Endothelial cell of umbilical vein (primary cell): ENCODE results near the gene FAM228B. TPM values are rescaled to one million over a fixed set of nuclear protein-coding genes. Genes with fewer than 3 reads are reported as not detected.

Source experiments
- BruUV-seq: library from RNA; stranded (reverse); fragments of 400-500 nt; replicated peaks from 2 replicates; lab custom pipeline; 2021; lab: Mats Ljungman, UMichigan
- CTCF ChIA-PET: fragments of 300-600, 350-600 bp; sonication (Branson Sonifier 250); formaldehyde crosslinking; loops from one replicate; lab custom pipeline; 2021; ENCODE audit warnings: antibody characterized with exemption, inconsistent platforms; lab: Charles Lee
- POLR2A ChIA-PET: fragments of 300-600, 350-600 bp; sonication (Branson Sonifier 250); formaldehyde crosslinking; loops from one replicate; lab custom pipeline; 2021; ENCODE audit warnings: antibody characterized with exemption, inconsistent platforms; lab: Charles Lee
- DNase-seq: peaks from one replicate; pipeline ENCODE4 v3.0.0-alpha.2; 2011; ENCODE audit warnings: low read depth, low spot score
- FAIRE-seq: peaks from 2 replicates; lab custom pipeline; 2011; peaks lifted over from hg19 to GRCh38; lab: Jason Lieb, UNC
- H2AFZ ChIP-seq: 2 replicates; pipeline ENCODE4 v1.6.0; 2012; ENCODE audit warnings: low read depth, low read length, control low read depth, inconsistent platforms
- H3K27ac ChIP-seq: 2 replicates; pipeline ENCODE4 v1.5.1; 2011; ENCODE audit warnings: low read depth, mild to moderate bottlenecking, control low read depth, low read length, moderate library complexity; ENCODE audit not compliant: insufficient read depth
- H3K27me3 ChIP-seq, 2 experiments: 2 replicates each; pipeline versions ENCODE4 v1.6.0 to v1.6.1; 2011; ENCODE audit warnings: low read length in 2 of 2, mixed read lengths in 1 of 2; ENCODE audit not compliant: control insufficient read depth in 2 of 2, insufficient read depth in 2 of 2
- H3K36me3 ChIP-seq, 2 experiments: 2 replicates in 1 of 2; 3 replicates in 1 of 2; pipeline ENCODE4 v1.5.1; 2011; ENCODE audit warnings: low read length in 2 of 2, mild to moderate bottlenecking in 1 of 2, moderate library complexity in 1 of 2; ENCODE audit not compliant: control insufficient read depth in 2 of 2, insufficient read depth in 2 of 2; ENCODE audit errors: extremely low read depth in 1 of 2
- H3K4me1 ChIP-seq: 3 replicates; pipeline ENCODE4 v1.5.1; 2011; ENCODE audit warnings: mild to moderate bottlenecking, low read length; ENCODE audit not compliant: control insufficient read depth, insufficient read depth; ENCODE audit errors: extremely low read depth
- H3K4me2 ChIP-seq: 2 replicates; pipeline ENCODE4 v1.6.1; 2011; ENCODE audit warnings: low read length, control low read depth, mixed read lengths; ENCODE audit not compliant: insufficient read depth
- H3K4me3 ChIP-seq, 3 experiments: fragments of 200-600 bp in 1 of 3; sonication (generic), shearing (Covaris generic) in 1 of 3; replicated peaks in 1 of 3; 2 replicates each; pipeline ENCODE4 v1.5.1; 2011 to 2016; ENCODE audit warnings: control low read depth in 3 of 3, low read length in 3 of 3, mild to moderate bottlenecking in 2 of 3, inconsistent platforms in 1 of 3, low read depth in 1 of 3, moderate library complexity in 1 of 3; ENCODE audit not compliant: insufficient read depth in 1 of 3
- H3K79me2 ChIP-seq: 2 replicates; pipeline ENCODE4 v1.6.0; 2012; ENCODE audit warnings: low read length, inconsistent platforms; ENCODE audit not compliant: control insufficient read depth, insufficient read depth
- H3K9ac ChIP-seq: replicated peaks from 2 replicates; pipeline ENCODE3; 2011; ENCODE audit warnings: low read length, control low read depth; ENCODE audit not compliant: insufficient read depth; ENCODE audit errors: extremely low read depth
- H3K9me1 ChIP-seq: replicated peaks from 3 replicates; pipeline ENCODE4 v1.6.0; 2011; ENCODE audit warnings: mild to moderate bottlenecking, low read length; ENCODE audit not compliant: control insufficient read depth, insufficient read depth; ENCODE audit errors: extremely low read depth
- H3K9me3 ChIP-seq: replicated peaks from 2 replicates; pipeline ENCODE4 v1.5.1; 2012; ENCODE audit warnings: low read length, inconsistent platforms; ENCODE audit not compliant: control insufficient read depth, insufficient read depth
- H4K20me1 ChIP-seq: replicated peaks from 2 replicates; pipeline ENCODE3; 2011; ENCODE audit warnings: mild to moderate bottlenecking, low read length; ENCODE audit not compliant: control insufficient read depth, insufficient read depth; ENCODE audit errors: extremely low read depth
- JUN ChIP-seq: IDR thresholded peaks from 2 replicates; pipeline ENCODE4 v1.6.1; 2011; ENCODE audit warnings: borderline replicate concordance, low read depth; ENCODE audit not compliant: insufficient read length, insufficient read depth
- MAX ChIP-seq: IDR thresholded peaks from 2 replicates; pipeline ENCODE4 v1.6.1; 2011; ENCODE audit not compliant: insufficient read depth, insufficient read length
- POLR2A ChIP-seq: IDR thresholded peaks from 2 replicates; pipeline ENCODE4 v1.6.1; 2012; ENCODE audit warnings: low read depth, mild to moderate bottlenecking, control low read depth, low read length
- POLR2AphosphoS5 ChIP-seq: IDR thresholded peaks from 2 replicates; pipeline ENCODE4 v1.6.1; 2012; ENCODE audit warnings: low read depth, mild to moderate bottlenecking, control low read depth, low read length, moderate library complexity; ENCODE audit not compliant: insufficient read depth
- dilution Hi-C: fragments of 300-500 bp; cut with MboI; formaldehyde crosslinking; loops from one replicate; pipeline ENCODE4 v1.15.0; 2019; ENCODE audit warnings: low sequenced_read_pairs; ENCODE audit not compliant: extremely low pct_ligation_motif_present
- intact Hi-C: fragments of 100-400 bp; cut with micrococcal nuclease; formaldehyde crosslinking; loops from one replicate; pipeline ENCODE4 v1.10.0; 2022
- polyA plus RNA-seq, 4 experiments: library from polyadenylated mRNA; depleted of rRNA in 3 of 4; stranded (reverse) in 3 of 4; unstranded in 1 of 4; fragments of >200 nt; gene quantifications; 2 replicates each; pipeline versions ENCODE4 v1.2.1 to v1.2.3, GENCODE V29; 2011 to 2012; ENCODE audit warnings: missing spikeins in 1 of 4
- total RNA-seq: library from RNA; stranded (reverse); gene quantifications from 2 replicates; pipeline ENCODE4 v1.2.3, GENCODE V29; 2021

Gene FAM228B
- total and polyA plus RNA-seq, 2 donors (not counting 3 experiments of a cell fraction or from before 2014, with no cell fraction given), result 1.6 to 11.9 TPM

- H4K20me1 ChIP-seq, result no peaks in the 10 kb centered on the region
- peaks cover 10 to 12% of the 10 kb centered on the region in 2 experiments for H3K36me3 ChIP-seq
- peaks cover 29% of the 10 kb centered on the region for H3K79me2 ChIP-seq
- no peaks in the 10 kb centered on the region for H3K27me3 ChIP-seq
- peak overlapping the region; percentile 29 for H3K9ac ChIP-seq
- peaks cover 12% of the 10 kb centered on the region for H3K4me1 ChIP-seq
- BruUV-seq, result no TSS peak
- CTCF ChIA-PET, result interaction anchor here (1.1 to 2.0 kb wide), 6 partner anchors 8 to 252 kb away, joined by 3 to 15 read pairs (median 6); partner anchors contain the start of genes ATAD2B, TP53I3 and WDCP
- dilution Hi-C loops, result no loop called here
- FAIRE-seq, result peak; percentile 12
- peak overlapping the region; percentile 74 for H3K4me2 ChIP-seq
- H2AFZ ChIP-seq, result peak overlapping the region; percentile 69
- peak overlapping the region; percentile 53 to 92 (median 79) for H3K4me3 ChIP-seq
- TF ChIP-seq POLR2A, result peak; percentile 74
- TF ChIP-seq JUN, result no peak
- peak; percentile 41 for TF ChIP-seq POLR2AphosphoS5
- TF ChIP-seq MAX, result no peak
- intact Hi-C loops, result loop anchor here (1.0 to 2.0 kb wide), 5 partner anchors 7 to 150 kb away; partner anchors contain the start of genes ATAD2B, TP53I3 and WDCP
- H3K9me3 ChIP-seq, result no peaks in the 10 kb centered on the region
- POLR2A ChIA-PET, result interaction anchor here (0.6 to 1.9 kb wide), 5 partner anchors 7 to 148 kb away, joined by 3 to 8 read pairs (median 5); partner anchors contain the start of genes MFSD2B, TP53I3 and WDCP
- H3K27ac ChIP-seq, result no peak overlapping the region
- no peaks in the 10 kb centered on the region for H3K9me1 ChIP-seq
- peak; percentile 30 for DNase-seq
Observed at GRCh38 chr2:24076849-24077534, 46.3 kb upstream of the FAM228B start.

GRCh38 chr2:24077535-24077877 lies 45.8 kb upstream of the FAM228B start:
- no peak for TF ChIP-seq POLR2AphosphoS5
- Histone ChIP-seq H3K27ac (no peak overlapping the region), H4K20me1 (no peaks in the 10 kb centered on the region), H3K9ac (peak overlapping the region; percentile 29), H3K36me3 (peaks cover 10 to 13% of the 10 kb centered on the region in 2 experiments), H3K4me1 (peaks cover 12% of the 10 kb centered on the region), H3K4me3 (peak overlapping the region; percentile 53 to 92 (median 79)), H2AFZ (peak overlapping the region; percentile 69), H3K9me1 (no peaks in the 10 kb centered on the region), H3K9me3 (no peaks in the 10 kb centered on the region), H3K4me2 (peak overlapping the region; percentile 74), H3K27me3 (no peaks in the 10 kb centered on the region), H3K79me2 (peaks cover 25% of the 10 kb centered on the region)
- FAIRE-seq, result no peak
- no peak for DNase-seq
- ChIA-PET POLR2A (no interaction called here), CTCF (interaction anchor here (1.7 to 2.0 kb wide), 2 partner anchors 150 to 253 kb away, joined by 7 to 9 read pairs; partner anchors contain the start of gene ATAD2B)
- intact Hi-C loops, result loop anchor here (2.0 kb wide), 2 partner anchors 63 to 87 kb away; no protein-coding TSS in a partner anchor
- dilution Hi-C loops, result no loop called here
- BruUV-seq, result TSS peak; percentile 46
